Activated CD4-positive, alpha-beta memory T cell treated with anti-CD3 and anti-CD28 coated beads, Interleukin-2, amount 10 ng/mL, durations not matched to agents 7 days and 5 days (primary cell): ENCODE data around the gene ZSWIM4. TPM values are rescaled to one million over a fixed set of nuclear protein-coding genes. Genes with fewer than 3 reads are reported as not detected.
A peak's percentile ranks its signal among the peaks of the same experiment; 100 is the strongest.
"Not testable (repeated sequence)": the region's sequence is repeated elsewhere in the genome, so short reads cannot be mapped to it uniquely, and the experiment has no call there.

ENCODE experiments used
- CTCF ChIA-PET: fragments of 350-600 bp; sonication (Branson Sonifier 250); formaldehyde crosslinking; loops from one replicate; lab custom pipeline; 2021; ENCODE audit warnings: antibody characterized with exemption, inconsistent platforms; lab: Charles Lee
- POLR2A ChIA-PET: fragments of 350-600 bp; sonication (Branson Sonifier 250); formaldehyde crosslinking; loops from one replicate; lab custom pipeline; 2021; ENCODE audit warnings: antibody characterized with exemption; lab: Charles Lee
- DNase-seq: peaks from one replicate; pipeline ENCODE4 v3.0.0-alpha.2; 2020
- H3K27ac Mint-ChIP-seq: one replicate; pipeline ENCODE4 v1.8.0; 2021; ENCODE audit warnings: mild to moderate bottlenecking, mixed read lengths
- H3K27me3 Mint-ChIP-seq: one replicate; pipeline ENCODE4 v1.8.0; 2021; ENCODE audit warnings: mixed read lengths
- H3K36me3 Mint-ChIP-seq: one replicate; pipeline ENCODE4 v1.8.0; 2021; ENCODE audit warnings: low read depth, mixed read lengths
- H3K4me1 Mint-ChIP-seq: one replicate; pipeline ENCODE4 v1.8.0; 2021; ENCODE audit warnings: mixed read lengths
- H3K4me3 Mint-ChIP-seq: one replicate; pipeline ENCODE4 v1.8.0; 2021; ENCODE audit warnings: mild to moderate bottlenecking, mixed read lengths
- H3K9me3 Mint-ChIP-seq: one replicate; pipeline ENCODE4 v1.8.0; 2021; ENCODE audit warnings: mixed read lengths
- total RNA-seq, 2 experiments: library from RNA; stranded (reverse); gene quantifications; one replicate each; pipeline ENCODE4 v1.2.3, GENCODE V29; 2021

ZSWIM4 gene
- total RNA-seq, 2 experiments from 2014 or later = 10.1 to 10.4 TPM

DNA sequence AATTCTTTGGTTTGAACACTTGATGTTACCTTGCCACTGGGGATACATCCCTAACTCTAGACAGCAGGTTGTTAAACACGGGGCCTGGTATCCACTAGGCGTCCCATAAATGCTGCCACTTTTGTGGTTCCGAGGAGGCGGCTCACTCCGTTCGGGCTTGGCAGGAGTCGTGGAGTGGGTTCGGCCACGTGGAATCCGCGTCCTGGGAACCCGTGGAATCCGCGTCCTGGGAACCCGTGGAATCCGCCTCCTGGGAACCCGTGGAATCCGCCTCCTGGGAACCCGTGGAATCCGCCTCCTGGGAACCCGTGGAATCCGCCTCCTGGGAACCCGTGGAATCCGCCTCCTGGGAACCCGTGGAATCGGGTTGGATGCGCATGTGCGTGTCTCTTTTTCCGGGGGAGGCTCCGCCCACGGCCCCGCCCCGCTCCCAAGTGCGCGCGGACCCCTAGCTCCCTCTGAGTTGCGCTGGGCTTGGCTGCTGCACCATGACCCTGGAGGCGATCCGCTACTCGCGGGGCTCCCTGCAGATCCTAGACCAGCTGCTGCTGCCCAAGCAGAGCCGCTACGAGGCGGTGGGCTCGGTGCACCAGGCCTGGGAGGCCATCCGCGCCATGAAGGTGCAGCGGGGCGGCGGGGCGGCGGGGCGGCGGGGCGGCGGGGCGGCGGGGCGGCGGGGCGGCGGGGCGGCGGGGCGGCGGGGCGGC lies 31.0 kb upstream of the ZSWIM4 start, which contains the start of gene MRI1:
Gene MRI1, plus strand, starts transcription at position 422 of the 707 bp plus-strand sequence. Its CDS starts 67 bp downstream, at position 489.
- peaks cover 12% of the 10 kb centered on the region for H3K4me1 Mint-ChIP-seq
- peak within 1 kb of the TSS; percentile 78 for H3K4me3 Mint-ChIP-seq
- H3K27me3 Mint-ChIP-seq = no peaks in the 10 kb centered on the region
- ChIA-PET CTCF (interaction anchor here (0.6 to 2.3 kb wide), 3 partner anchors 10 to 98 kb away, joined by 3 to 9 read pairs (median 3); partner anchors contain the start of gene C19orf53), POLR2A (interaction anchor here (0.9 to 4.5 kb wide), 4 partner anchors 10 to 98 kb away, joined by 3 to 34 read pairs (median 11); partner anchors contain the start of gene C19orf53)
- no peaks in the 10 kb centered on the region for H3K9me3 Mint-ChIP-seq
- H3K36me3 Mint-ChIP-seq = peaks cover 13% of the 10 kb centered on the region
- H3K27ac Mint-ChIP-seq = no peak within 1 kb of the TSS
- peak; percentile 44 for DNase-seq

- peak overlapping the region; percentile 78 for H3K4me3 Mint-ChIP-seq
- peak; percentile 41 for DNase-seq
- peaks cover 13% of the 10 kb centered on the region for H3K36me3 Mint-ChIP-seq
- no peaks in the 10 kb centered on the region for H3K9me3 Mint-ChIP-seq
- no peaks in the 10 kb centered on the region for H3K27me3 Mint-ChIP-seq
- H3K4me1 Mint-ChIP-seq = peaks cover 12% of the 10 kb centered on the region
- CTCF ChIA-PET = interaction anchor here (1.0 to 2.3 kb wide), 2 partner anchors 9 to 97 kb away, joined by 3 to 9 read pairs; partner anchors contain the start of gene C19orf53
- no peak overlapping the region for H3K27ac Mint-ChIP-seq
- POLR2A ChIA-PET = interaction anchor here (0.9 to 4.5 kb wide), 4 partner anchors 9 to 97 kb away, joined by 3 to 34 read pairs (median 11); partner anchors contain the start of gene C19orf53
Measured at GRCh38 chr19:13764821-13765394, 30.3 kb upstream of the ZSWIM4 start.

DNA sequence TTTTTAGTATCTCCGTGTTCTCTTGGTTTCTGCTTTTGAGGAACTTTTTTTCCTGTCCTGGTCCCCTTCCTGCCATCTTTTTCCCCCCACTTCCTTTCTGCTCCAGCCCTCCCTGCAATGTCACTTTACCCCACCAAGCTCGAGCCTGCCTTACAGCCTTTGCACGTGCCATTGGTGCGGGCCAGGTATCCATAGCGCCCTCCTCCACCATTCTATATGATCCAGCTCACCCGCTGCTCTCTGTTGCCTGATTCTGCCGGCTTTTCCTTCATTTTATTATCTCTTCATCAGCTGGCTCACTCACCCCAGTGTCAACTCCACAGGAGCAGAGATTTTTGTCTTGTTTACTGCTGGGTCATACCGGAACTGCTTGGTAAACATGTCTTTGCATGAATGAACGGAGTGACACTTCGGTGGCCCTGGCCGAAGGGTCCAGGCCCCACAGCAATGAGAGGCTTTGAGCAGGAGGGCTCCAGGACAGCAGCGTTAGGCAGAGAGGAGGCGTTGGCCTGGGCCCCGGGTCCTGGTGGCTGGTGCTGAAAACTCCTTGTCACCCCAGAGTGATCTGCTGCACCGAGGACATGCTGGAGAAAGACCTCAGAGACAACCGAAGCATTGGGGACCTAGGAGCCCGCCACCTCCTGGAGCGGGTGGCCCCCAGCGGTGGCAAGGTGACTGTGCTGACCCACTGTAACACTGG lies 29.7 kb upstream of the ZSWIM4 start:
- CTCF ChIA-PET = interaction anchor here (2.3 kb wide), 1 partner anchor 97 kb away, joined by 9 read pairs; no protein-coding TSS in a partner anchor
- no peak overlapping the region for H3K27ac Mint-ChIP-seq
- POLR2A ChIA-PET = interaction anchor here (2.5 to 4.5 kb wide), 2 partner anchors 8 to 17 kb away, joined by 18 to 34 read pairs; partner anchors contain the start of gene C19orf53

GRCh38 chr19:13766095-13766481 lies 29.2 kb upstream of the ZSWIM4 start:
- no peaks in the 10 kb centered on the region for H3K9me3 Mint-ChIP-seq
- CTCF ChIA-PET = no interaction called here
- H3K4me1 Mint-ChIP-seq = peaks cover 12% of the 10 kb centered on the region
- H3K27me3 Mint-ChIP-seq = no peaks in the 10 kb centered on the region
- POLR2A ChIA-PET = interaction anchor here (4.5 kb wide), 1 partner anchor 18 kb away, joined by 34 read pairs; a partner anchor contains a TSS
- no peak overlapping the region for H3K4me3 Mint-ChIP-seq
- DNase-seq = no peak
- no peak overlapping the region for H3K27ac Mint-ChIP-seq
- peaks cover 13% of the 10 kb centered on the region for H3K36me3 Mint-ChIP-seq

More for the DNA sequence above, 29.7 kb upstream of the ZSWIM4 start:
- Mint-ChIP-seq H3K4me3 (peak overlapping the region; percentile 78), H3K9me3 (no peaks in the 10 kb centered on the region), H3K27me3 (no peaks in the 10 kb centered on the region), H3K36me3 (peaks cover 13% of the 10 kb centered on the region), H3K4me1 (peaks cover 12% of the 10 kb centered on the region)
- no peak for DNase-seq

GRCh38 chr19:13768510-13768909 lies 26.7 kb upstream of the ZSWIM4 start:
- Mint-ChIP-seq H3K27ac (no peak overlapping the region), H3K4me1 (peaks cover 11% of the 10 kb centered on the region), H3K4me3 (no peak overlapping the region), H3K9me3 (no peaks in the 10 kb centered on the region), H3K27me3 (no peaks in the 10 kb centered on the region), H3K36me3 (peaks cover 7% of the 10 kb centered on the region)
- no peak for DNase-seq
- CTCF ChIA-PET = no interaction called here
- POLR2A ChIA-PET = interaction anchor here (1.3 to 1.4 kb wide), 3 partner anchors 13 to 21 kb away, joined by 3 to 4 read pairs (median 3); no protein-coding TSS in a partner anchor

DNA sequence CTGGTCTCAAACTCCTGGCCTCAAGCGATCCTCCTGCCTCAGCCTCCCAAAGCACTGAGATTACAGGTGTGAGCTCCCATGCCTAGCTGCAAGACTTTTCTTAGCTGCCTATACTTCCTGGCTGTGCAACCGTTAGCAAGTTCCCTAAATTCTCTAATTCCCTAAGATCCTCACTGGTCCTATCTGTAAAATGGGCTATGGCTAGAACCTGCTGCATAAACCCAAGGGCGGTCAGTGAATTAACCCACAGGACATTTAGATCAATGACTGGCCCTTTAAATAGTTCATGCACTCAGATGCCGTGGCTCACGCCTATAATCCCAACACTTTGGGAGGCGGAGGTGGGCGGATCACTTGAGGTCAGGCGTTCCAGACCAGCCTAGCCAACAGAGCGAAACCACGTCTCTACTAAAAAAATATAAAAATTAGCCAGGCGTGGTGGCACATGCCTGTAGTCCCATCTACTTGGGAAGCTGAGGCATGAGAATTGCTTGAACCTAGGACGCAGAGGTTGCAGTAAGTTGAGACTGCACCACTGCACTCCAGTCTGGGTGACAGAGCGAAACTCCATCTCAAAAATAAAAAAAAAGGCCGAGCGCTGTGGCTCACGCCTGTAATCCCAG lies 25.1 kb upstream of the ZSWIM4 start:
- no peaks in the 10 kb centered on the region for H3K27me3 Mint-ChIP-seq
- DNase-seq = no peak
- POLR2A ChIA-PET = no interaction called here
- peaks cover 7% of the 10 kb centered on the region for H3K36me3 Mint-ChIP-seq
- H3K9me3 Mint-ChIP-seq = no peaks in the 10 kb centered on the region
- H3K4me3 Mint-ChIP-seq = no peak overlapping the region
- CTCF ChIA-PET = interaction anchor here (0.6 kb wide), 1 partner anchor 493 kb away, joined by 4 read pairs; no protein-coding TSS in a partner anchor
- H3K27ac Mint-ChIP-seq = no peak overlapping the region
- H3K4me1 Mint-ChIP-seq = peaks cover 14% of the 10 kb centered on the region

GRCh38 chr19:13774217-13775191 lies 20.7 kb upstream of the ZSWIM4 start, which contains the start of gene C19orf53:
Gene C19orf53, plus strand, starts transcription at chr19:13774456. Its CDS starts 22 bp downstream, at chr19:13774478.
- ChIA-PET POLR2A (interaction anchor here (0.9 to 4.3 kb wide), 15 partner anchors 10 to 607 kb away, joined by 3 to 35 read pairs (median 9); partner anchors contain the start of genes ADGRE5, IL27RA, MRI1 and ZSWIM4), CTCF (interaction anchor here (0.5 to 3.7 kb wide), 14 partner anchors 9 to 348 kb away, joined by 3 to 18 read pairs (median 4); partner anchors contain the start of genes MISP3 and MRI1)
- Mint-ChIP-seq H3K9me3 (no peaks in the 10 kb centered on the region), H3K4me3 (peak within 1 kb of the TSS; percentile 97), H3K27me3 (no peaks in the 10 kb centered on the region), H3K27ac (peak within 1 kb of the TSS; percentile 84), H3K4me1 (peaks cover 23% of the 10 kb centered on the region), H3K36me3 (peaks cover 37% of the 10 kb centered on the region)
- DNase-seq = peak; percentile 91

DNA sequence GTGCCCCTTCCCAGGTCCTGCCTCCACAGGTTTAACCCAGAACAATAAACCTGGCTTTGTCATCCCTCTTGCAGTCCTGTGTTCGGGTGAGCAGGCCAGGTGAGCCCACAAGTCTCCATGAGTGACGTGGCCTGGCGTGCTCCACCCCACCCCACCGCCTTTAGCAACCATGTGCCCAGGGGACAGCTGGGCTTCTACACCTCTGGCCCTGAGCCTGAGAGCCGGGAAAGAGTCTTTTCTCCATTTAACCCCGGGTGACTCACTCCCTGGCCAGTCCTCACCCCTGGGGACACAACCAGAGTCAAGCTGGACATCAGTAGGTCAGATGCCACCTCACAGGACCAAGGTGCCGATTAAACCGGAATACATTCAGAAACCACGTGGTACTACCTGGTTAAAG lies 16.8 kb upstream of the ZSWIM4 start:
- Mint-ChIP-seq H3K27ac (no peak overlapping the region), H3K4me1 (peaks cover 29% of the 10 kb centered on the region), H3K27me3 (no peaks in the 10 kb centered on the region), H3K36me3 (peaks cover 37% of the 10 kb centered on the region), H3K9me3 (no peaks in the 10 kb centered on the region), H3K4me3 (no peak overlapping the region)
- DNase-seq = no peak
- ChIA-PET POLR2A (interaction anchor here (1.3 kb wide), 1 partner anchor 31 kb away, joined by 4 read pairs; a partner anchor contains a TSS), CTCF (no interaction called here)

DNA sequence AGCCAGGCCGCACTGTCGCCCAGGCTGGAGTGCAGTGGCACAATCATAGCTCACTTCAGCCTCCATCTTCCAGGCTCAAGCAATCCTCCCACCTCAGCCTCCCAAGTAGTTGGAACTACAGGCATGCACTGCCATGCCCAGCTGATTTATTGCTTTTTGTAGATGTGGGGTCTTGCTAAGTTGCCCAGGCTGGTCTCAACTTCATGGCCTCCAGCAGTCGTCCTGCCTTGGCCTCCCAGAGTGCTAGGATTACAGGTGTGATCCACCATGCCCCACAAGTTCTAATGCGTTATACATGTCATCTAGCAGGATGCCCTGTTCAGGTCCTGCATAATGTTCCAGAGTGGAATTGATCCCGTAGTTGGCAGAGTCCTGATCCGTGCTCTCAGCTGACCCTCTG lies 16.4 kb upstream of the ZSWIM4 start:
- Mint-ChIP-seq H3K27me3 (no peaks in the 10 kb centered on the region), H3K4me3 (no peak overlapping the region), H3K4me1 (peaks cover 34% of the 10 kb centered on the region), H3K27ac (no peak overlapping the region), H3K36me3 (peaks cover 37% of the 10 kb centered on the region), H3K9me3 (no peaks in the 10 kb centered on the region)
- ChIA-PET POLR2A (no interaction called here), CTCF (no interaction called here)
- no peak for DNase-seq

DNA sequence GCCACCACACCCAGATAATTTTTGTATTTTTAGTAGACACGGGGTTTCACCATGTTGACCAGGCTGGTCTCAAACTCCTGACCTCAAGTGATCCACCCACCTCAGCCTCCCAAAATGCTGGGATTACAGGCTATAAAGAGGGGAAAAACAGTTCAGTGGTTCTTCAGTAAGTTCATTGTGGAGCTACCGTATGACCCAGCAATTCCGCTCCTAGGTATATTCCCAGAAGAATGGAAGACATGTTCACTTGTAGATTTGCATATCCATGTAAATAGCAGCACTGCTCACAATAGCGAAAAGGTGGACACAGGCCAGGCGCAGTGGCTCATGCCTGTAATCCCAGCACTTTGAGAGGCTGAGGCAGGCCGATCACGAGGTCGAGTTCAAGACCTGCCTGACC lies 15.4 kb upstream of the ZSWIM4 start:
- POLR2A ChIA-PET = not testable (repeated sequence)

DNA sequence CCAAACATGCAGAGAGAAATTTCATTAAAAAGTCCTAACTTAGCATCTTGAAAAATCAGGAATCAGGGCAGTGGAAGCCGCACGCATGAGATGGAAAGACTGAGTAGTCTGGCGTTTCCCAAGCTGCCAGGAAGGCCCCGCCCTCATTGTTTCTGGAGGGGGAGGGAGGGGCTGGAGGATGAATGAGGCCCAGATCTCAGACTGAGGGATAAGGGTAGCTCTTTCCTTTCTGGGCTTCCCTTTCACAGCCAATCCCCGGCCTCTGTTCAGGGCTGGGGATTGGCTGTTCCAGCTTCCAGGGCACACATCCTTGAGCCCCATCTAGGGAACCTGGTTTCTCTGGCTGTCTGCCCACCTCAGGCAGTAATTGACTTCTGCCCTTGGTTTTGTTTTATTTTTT lies 13.7 kb upstream of the ZSWIM4 start:
- ChIA-PET POLR2A (interaction anchor here (7.9 kb wide), 1 partner anchor 81 kb away, joined by 66 read pairs; no protein-coding TSS in a partner anchor), CTCF (interaction anchor here (11.1 kb wide), 1 partner anchor 81 kb away, joined by 190 read pairs; no protein-coding TSS in a partner anchor)
- H3K9me3 Mint-ChIP-seq = no peaks in the 10 kb centered on the region
- no peak for DNase-seq
- H3K27me3 Mint-ChIP-seq = no peaks in the 10 kb centered on the region
- no peak overlapping the region for H3K4me3 Mint-ChIP-seq
- peaks cover 24% of the 10 kb centered on the region for H3K36me3 Mint-ChIP-seq
- H3K4me1 Mint-ChIP-seq = peaks cover 24% of the 10 kb centered on the region
- no peak overlapping the region for H3K27ac Mint-ChIP-seq

More for the DNA sequence above, 15.4 kb upstream of the ZSWIM4 start:
- Mint-ChIP-seq H3K36me3 (peaks cover 34% of the 10 kb centered on the region), H3K4me1 (peaks cover 30% of the 10 kb centered on the region)
- H3K27ac Mint-ChIP-seq, CTCF ChIA-PET, H3K4me3 Mint-ChIP-seq, H3K27me3 Mint-ChIP-seq, H3K9me3 Mint-ChIP-seq, DNase-seq: not testable (repeated sequence)
